HepG2 (cell line): ENCODE results near the gene TAS1R1. TPM values are rescaled to one million over a fixed set of nuclear protein-coding genes. Genes with fewer than 3 reads are reported as not detected.

ENCODE experiments used
- AHDC1 ChIP-seq: sonication (generic); formaldehyde crosslinking; IDR thresholded peaks from 2 replicates; pipeline ENCODE4 v1.5.1; 2020; ENCODE audit warnings: mild to moderate bottlenecking, missing genetic modification reagents, borderline replicate concordance
- DNMT3B ChIP-seq: conservative IDR thresholded peaks from 2 replicates; pipeline ENCODE4 v1.6.1; 2016; ENCODE audit warnings: missing biosample characterization, control low read depth
- E2F2 ChIP-seq: sonication (generic); formaldehyde crosslinking; IDR thresholded peaks from 2 replicates; pipeline ENCODE4 v1.4.0; 2020; ENCODE audit warnings: missing genetic modification reagents, borderline replicate concordance
- ETV6 ChIP-seq: sonication (generic); formaldehyde crosslinking; conservative IDR thresholded peaks from 2 replicates; pipeline ENCODE4 v1.4.0; 2020; ENCODE audit warnings: missing genetic modification reagents
- HDAC1 ChIP-seq: sonication (generic); formaldehyde crosslinking; IDR thresholded peaks from 2 replicates; pipeline ENCODE4 v1.5.1; 2020; ENCODE audit warnings: mild to moderate bottlenecking, missing genetic modification reagents
- HDAC6 ChIP-seq: fragments of 200-600 bp; sonication (generic); IDR thresholded peaks from 2 replicates; pipeline ENCODE4 v1.7.0; 2017; ENCODE audit warnings: mild to moderate bottlenecking, antibody characterized with exemption, low read length, low read depth
- IKZF1 ChIP-seq: fragments of 450-650 bp; IDR thresholded peaks from 2 replicates; pipeline ENCODE4 v1.7.1; 2016
- MLXIP ChIP-seq: sonication (generic); formaldehyde crosslinking; IDR thresholded peaks from 2 replicates; pipeline ENCODE4 v1.9.0; 2021; ENCODE audit warnings: missing genetic modification reagents, borderline replicate concordance
- TARDBP ChIP-seq: sonication (generic); formaldehyde crosslinking; IDR thresholded peaks from 2 replicates; pipeline ENCODE4 v1.8.0; 2022; ENCODE audit warnings: mild to moderate bottlenecking, missing genetic modification reagents
- ZBTB14 ChIP-seq: sonication (generic); formaldehyde crosslinking; IDR thresholded peaks from 2 replicates; pipeline ENCODE4 v1.4.0; 2020; ENCODE audit warnings: missing genetic modification reagents
- ZBTB7B ChIP-seq: sonication (generic); formaldehyde crosslinking; IDR thresholded peaks from 2 replicates; pipeline ENCODE4 v1.4.0; 2020; ENCODE audit warnings: missing genetic modification reagents
- ZNF331 ChIP-seq: sonication (generic); formaldehyde crosslinking; IDR thresholded peaks from 2 replicates; pipeline ENCODE4 v1.4.0; 2020; ENCODE audit warnings: missing genetic modification reagents
- ZNF335 ChIP-seq: sonication (generic); formaldehyde crosslinking; IDR thresholded peaks from 2 replicates; pipeline ENCODE4 v1.4.0; 2020; ENCODE audit warnings: missing genetic modification reagents
- ZNF33B ChIP-seq: sonication (generic); formaldehyde crosslinking; IDR thresholded peaks from 2 replicates; pipeline ENCODE4 v1.5.1; 2020; ENCODE audit warnings: mild to moderate bottlenecking, missing genetic modification reagents
- ZNF382 ChIP-seq: sonication (generic); formaldehyde crosslinking; IDR thresholded peaks from 2 replicates; pipeline ENCODE4 v1.5.0; 2020; ENCODE audit warnings: missing genetic modification reagents, mild to moderate bottlenecking, borderline replicate concordance
- ZNF570 ChIP-seq: sonication (generic); formaldehyde crosslinking; IDR thresholded peaks from 2 replicates; pipeline ENCODE4 v1.4.0; 2020; ENCODE audit warnings: mild to moderate bottlenecking, missing genetic modification reagents, borderline replicate concordance
- ZZZ3 ChIP-seq: sonication (generic); formaldehyde crosslinking; IDR thresholded peaks from 2 replicates; pipeline ENCODE4 v1.4.0; 2020; ENCODE audit warnings: missing genetic modification reagents, mild to moderate bottlenecking, borderline replicate concordance
- polyA plus RNA-seq, 8 experiments: library from polyadenylated mRNA; depleted of rRNA in 3 of 8; stranded (reverse) in 7 of 8; unstranded in 1 of 8; fragments of >200 nt; fragmentation: Illumina TruSeq in 4 of 8; extraction: Trizol in 4 of 8; gene quantifications; 2 replicates each; pipeline versions ENCODE4 v1.2.1 to v1.2.3, GENCODE V29; 2011 to 2016; ENCODE audit warnings: low read depth in 4 of 8, missing spikeins in 1 of 8, mixed read lengths in 1 of 8; ENCODE audit not compliant: insufficient read depth in 1 of 8
- total RNA-seq, 5 experiments: library from RNA; depleted of rRNA; stranded (reverse); fragments of >200 nt; fragmentation: Illumina TruSeq; extraction: Trizol; gene quantifications; 2 replicates each; pipeline ENCODE4 v1.2.3, GENCODE V29; 2016; ENCODE audit warnings: low read depth in 1 of 5
- TF ChIP-seq, protein P1 (sequence below): IDR thresholded peaks from 2 replicates; pipeline ENCODE4 v1.6.1; 2016; ENCODE audit warnings: low read depth, borderline replicate concordance

TAS1R1 gene
- total and polyA plus RNA-seq, 2 of the 13 experiments (the other 11 are each of a cell fraction or from before 2014, with no cell fraction given) = 1.4 to 1.6 TPM

DNA sequence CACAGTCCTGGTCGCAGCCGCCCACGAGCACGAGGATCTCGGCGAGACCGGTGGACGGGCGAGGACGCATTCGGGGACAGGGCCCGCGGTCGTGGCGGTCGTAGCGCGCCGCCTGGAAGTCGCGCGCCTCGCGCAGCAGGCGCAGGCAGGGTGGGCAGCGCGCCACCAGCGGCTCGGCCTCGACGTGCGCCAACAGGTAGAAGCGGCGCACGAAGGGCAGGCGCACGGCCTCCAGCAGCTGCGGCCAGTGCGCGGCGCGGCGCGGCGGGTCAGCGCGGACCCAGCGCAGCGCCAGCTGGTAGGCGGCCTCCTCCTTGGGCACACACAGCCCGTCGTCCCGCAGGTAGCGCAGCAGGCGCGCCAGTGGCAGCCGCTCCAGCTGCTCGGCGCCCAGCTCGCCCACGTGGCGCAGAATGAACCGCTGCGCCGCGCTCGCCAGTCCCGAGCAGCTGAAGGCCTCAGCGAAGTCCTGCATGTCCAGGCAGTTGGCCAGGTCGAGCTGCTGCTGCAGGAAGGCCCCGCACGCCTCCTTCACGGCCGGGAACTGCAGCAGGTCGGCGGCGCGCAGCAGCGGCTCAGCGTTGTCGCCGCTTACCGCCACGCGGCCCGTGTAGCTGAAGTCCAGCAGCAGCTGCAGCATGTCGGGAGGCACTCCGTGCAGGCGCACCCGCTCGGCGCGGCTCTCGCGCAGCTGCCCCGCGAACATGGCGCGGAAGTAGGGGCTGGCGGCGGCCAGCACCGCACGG lies 47.0 kb downstream of the TAS1R1 start (continued):
- TF ChIP-seq MLXIP (no peak), HDAC1 (CRISPR knock-in tag) (peak; percentile 61; the same call in 1 of the 2 replicates), IKZF1 (no peak), ZZZ3 (no peak), ZBTB7B (0 out of 2 replicates have a peak, but pooled peaks have one; percentile 31), HDAC6 (no peak), AHDC1 (CRISPR knock-in tag) (no peak), E2F2 (no peak), ETV6 (0 out of 2 replicates have a peak, but pooled peaks have one; percentile 13), ZNF33B (no peak), ZNF331 (CRISPR knock-in tag) (no peak), TARDBP (CRISPR knock-in tag) (no peak), ZNF382 (CRISPR knock-in tag) (no peak), ZNF335 (CRISPR knock-in tag) (no peak), DNMT3B (CRISPR knock-in tag) (no peak), ZBTB14 (peak; percentile 43; the same call in 1 of the 2 replicates), ZNF570 (CRISPR knock-in tag) (no peak)
- TF ChIP-seq, protein P1, sequence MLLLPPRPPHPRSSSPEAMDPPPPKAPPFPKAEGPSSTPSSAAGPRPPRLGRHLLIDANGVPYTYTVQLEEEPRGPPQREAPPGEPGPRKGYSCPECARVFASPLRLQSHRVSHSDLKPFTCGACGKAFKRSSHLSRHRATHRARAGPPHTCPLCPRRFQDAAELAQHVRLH (CRISPR knock-in tag) = no peak
